ENCODE data around the gene CDK7.

- TF ChIP-seq CTCF (IDR thresholded peaks at IDR 0.05; ENCODE audit: low read length) (no peak), EZH2 (IDR thresholded peaks at IDR 0.05; ENCODE audit: borderline replicate concordance, low read length) (no peak)
Measured at GRCh38 chr5:69242215-69242927, 7.7 kb downstream of the CDK7 start.
